ENCODE measurements around the gene SMIM33. TPM values are rescaled to one million over a fixed set of nuclear protein-coding genes. Genes with fewer than 3 reads are reported as not detected.

The SMIM33 gene
- total RNA-seq, 1 experiment from 2014 or later, result not detected

GRCh38 chr5:139492700-139493192 is 21.9 kb downstream of the SMIM33 start:
- Mint-ChIP-seq H3K9me3 (no peaks in the 10 kb centered on the region), H3K4me1 (no peaks in the 10 kb centered on the region), H3K27ac (no peak overlapping the region), H3K36me3 (no peaks in the 10 kb centered on the region), H3K27me3 (ENCODE audit: low read depth) (no peaks in the 10 kb centered on the region), H3K4me3 (no peak overlapping the region)
- DNase-seq (ENCODE audit: low spot score), result no peak
- ChIA-PET CTCF (no interaction called here), POLR2A (no interaction called here)
- no peak for ATAC-seq
- TF ChIP-seq TP53 (CRISPR knock-in tag; IDR thresholded peaks at IDR 0.05), result no peak
- TF ChIP-seq NFE2L1 (CRISPR knock-in tag; IDR thresholded peaks at IDR 0.05), result no peak
- TF ChIP-seq, protein P1, sequence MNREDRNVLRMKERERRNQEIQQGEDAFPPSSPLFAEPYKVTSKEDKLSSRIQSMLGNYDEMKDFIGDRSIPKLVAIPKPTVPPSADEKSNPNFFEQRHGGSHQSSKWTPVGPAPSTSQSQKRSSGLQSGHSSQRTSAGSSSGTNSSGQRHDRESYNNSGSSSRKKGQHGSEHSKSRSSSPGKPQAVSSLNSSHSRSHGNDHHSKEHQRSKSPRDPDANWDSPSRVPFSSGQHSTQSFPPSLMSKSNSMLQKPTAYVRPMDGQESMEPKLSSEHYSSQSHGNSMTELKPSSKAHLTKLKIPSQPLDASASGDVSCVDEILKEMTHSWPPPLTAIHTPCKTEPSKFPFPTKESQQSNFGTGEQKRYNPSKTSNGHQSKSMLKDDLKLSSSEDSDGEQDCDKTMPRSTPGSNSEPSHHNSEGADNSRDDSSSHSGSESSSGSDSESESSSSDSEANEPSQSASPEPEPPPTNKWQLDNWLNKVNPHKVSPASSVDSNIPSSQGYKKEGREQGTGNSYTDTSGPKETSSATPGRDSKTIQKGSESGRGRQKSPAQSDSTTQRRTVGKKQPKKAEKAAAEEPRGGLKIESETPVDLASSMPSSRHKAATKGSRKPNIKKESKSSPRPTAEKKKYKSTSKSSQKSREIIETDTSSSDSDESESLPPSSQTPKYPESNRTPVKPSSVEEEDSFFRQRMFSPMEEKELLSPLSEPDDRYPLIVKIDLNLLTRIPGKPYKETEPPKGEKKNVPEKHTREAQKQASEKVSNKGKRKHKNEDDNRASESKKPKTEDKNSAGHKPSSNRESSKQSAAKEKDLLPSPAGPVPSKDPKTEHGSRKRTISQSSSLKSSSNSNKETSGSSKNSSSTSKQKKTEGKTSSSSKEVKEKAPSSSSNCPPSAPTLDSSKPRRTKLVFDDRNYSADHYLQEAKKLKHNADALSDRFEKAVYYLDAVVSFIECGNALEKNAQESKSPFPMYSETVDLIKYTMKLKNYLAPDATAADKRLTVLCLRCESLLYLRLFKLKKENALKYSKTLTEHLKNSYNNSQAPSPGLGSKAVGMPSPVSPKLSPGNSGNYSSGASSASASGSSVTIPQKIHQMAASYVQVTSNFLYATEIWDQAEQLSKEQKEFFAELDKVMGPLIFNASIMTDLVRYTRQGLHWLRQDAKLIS (CRISPR knock-in tag; IDR thresholded peaks at IDR 0.05; ENCODE audit: borderline replicate concordance), result no peak
- TF ChIP-seq ESRRA (CRISPR knock-in tag; IDR thresholded peaks at IDR 0.05; ENCODE audit: borderline replicate concordance), result no peak
- no peak for TF ChIP-seq FOXP4 (CRISPR knock-in tag; IDR thresholded peaks at IDR 0.05)
- TF ChIP-seq EMX1 (CRISPR knock-in tag; IDR thresholded peaks at IDR 0.05), result no peak
- TF ChIP-seq, protein P2, sequence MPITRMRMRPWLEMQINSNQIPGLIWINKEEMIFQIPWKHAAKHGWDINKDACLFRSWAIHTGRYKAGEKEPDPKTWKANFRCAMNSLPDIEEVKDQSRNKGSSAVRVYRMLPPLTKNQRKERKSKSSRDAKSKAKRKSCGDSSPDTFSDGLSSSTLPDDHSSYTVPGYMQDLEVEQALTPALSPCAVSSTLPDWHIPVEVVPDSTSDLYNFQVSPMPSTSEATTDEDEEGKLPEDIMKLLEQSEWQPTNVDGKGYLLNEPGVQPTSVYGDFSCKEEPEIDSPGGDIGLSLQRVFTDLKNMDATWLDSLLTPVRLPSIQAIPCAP (CRISPR knock-in tag; IDR thresholded peaks at IDR 0.05), result no peak
- TF ChIP-seq, protein P3, sequence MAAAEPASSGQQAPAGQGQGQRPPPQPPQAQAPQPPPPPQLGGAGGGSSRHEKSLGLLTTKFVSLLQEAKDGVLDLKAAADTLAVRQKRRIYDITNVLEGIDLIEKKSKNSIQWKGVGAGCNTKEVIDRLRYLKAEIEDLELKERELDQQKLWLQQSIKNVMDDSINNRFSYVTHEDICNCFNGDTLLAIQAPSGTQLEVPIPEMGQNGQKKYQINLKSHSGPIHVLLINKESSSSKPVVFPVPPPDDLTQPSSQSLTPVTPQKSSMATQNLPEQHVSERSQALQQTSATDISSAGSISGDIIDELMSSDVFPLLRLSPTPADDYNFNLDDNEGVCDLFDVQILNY (CRISPR knock-in tag; IDR thresholded peaks at IDR 0.05), result no peak
- TF ChIP-seq, protein P4, sequence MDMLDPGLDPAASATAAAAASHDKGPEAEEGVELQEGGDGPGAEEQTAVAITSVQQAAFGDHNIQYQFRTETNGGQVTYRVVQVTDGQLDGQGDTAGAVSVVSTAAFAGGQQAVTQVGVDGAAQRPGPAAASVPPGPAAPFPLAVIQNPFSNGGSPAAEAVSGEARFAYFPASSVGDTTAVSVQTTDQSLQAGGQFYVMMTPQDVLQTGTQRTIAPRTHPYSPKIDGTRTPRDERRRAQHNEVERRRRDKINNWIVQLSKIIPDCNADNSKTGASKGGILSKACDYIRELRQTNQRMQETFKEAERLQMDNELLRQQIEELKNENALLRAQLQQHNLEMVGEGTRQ (CRISPR knock-in tag; IDR thresholded peaks at IDR 0.05), result no peak

DNA sequence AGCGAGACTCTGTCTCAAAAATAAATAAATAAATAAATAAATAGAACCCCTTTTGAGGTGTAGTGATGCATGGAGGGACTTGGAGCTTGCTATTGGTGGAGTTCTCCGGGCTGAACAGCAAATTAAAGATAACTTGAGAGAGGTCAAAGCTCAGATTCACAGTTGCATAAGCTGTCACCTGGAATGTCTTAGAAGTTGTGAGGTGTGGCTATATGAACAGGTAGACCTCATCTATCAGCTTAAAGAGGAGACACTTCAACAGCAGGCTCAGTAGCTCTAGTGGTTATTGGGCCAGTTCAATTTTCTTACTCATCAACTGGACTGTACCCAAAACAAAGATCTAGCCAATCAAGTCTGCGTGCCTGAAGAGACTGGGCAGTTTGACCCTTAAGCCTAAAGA is 23.5 kb downstream of the SMIM33 start:
- ChIA-PET CTCF (interaction anchor here (0.7 to 1.1 kb wide), 3 partner anchors 19 to 72 kb away, joined by 3 to 4 read pairs (median 3); no protein-coding TSS in a partner anchor), POLR2A (no interaction called here)
- H3K36me3 Mint-ChIP-seq, result no peaks in the 10 kb centered on the region
- H3K9me3 Mint-ChIP-seq, result no peaks in the 10 kb centered on the region
- ATAC-seq (no peak), DNase-seq (ENCODE audit: low spot score) (no peak)
- no peaks in the 10 kb centered on the region for H3K4me1 Mint-ChIP-seq
- H3K27me3 Mint-ChIP-seq (ENCODE audit: low read depth), result no peaks in the 10 kb centered on the region
- no peak overlapping the region for H3K27ac Mint-ChIP-seq
- no peak overlapping the region for H3K4me3 Mint-ChIP-seq
- TF ChIP-seq MYBL2 (CRISPR knock-in tag; IDR thresholded peaks at IDR 0.05) (no peak), HMGA2 (CRISPR knock-in tag; IDR thresholded peaks at IDR 0.05) (no peak), ZNF219 (CRISPR knock-in tag; IDR thresholded peaks at IDR 0.05; ENCODE audit: borderline replicate concordance) (no peak), NR3C1 (CRISPR knock-in tag; conservative IDR thresholded peaks at IDR 0.05; ENCODE audit: low read depth) (no peak), ZMAT4 (CRISPR knock-in tag; IDR thresholded peaks at IDR 0.05) (no peak), TEAD4 (CRISPR knock-in tag; IDR thresholded peaks at IDR 0.05) (no peak), JAZF1 (CRISPR knock-in tag; IDR thresholded peaks at IDR 0.05) (no peak), SP1 (CRISPR knock-in tag; conservative IDR thresholded peaks at IDR 0.05) (no peak), ZNF232 (CRISPR knock-in tag; IDR thresholded peaks at IDR 0.05) (no peak)
- TF ChIP-seq, protein P5, sequence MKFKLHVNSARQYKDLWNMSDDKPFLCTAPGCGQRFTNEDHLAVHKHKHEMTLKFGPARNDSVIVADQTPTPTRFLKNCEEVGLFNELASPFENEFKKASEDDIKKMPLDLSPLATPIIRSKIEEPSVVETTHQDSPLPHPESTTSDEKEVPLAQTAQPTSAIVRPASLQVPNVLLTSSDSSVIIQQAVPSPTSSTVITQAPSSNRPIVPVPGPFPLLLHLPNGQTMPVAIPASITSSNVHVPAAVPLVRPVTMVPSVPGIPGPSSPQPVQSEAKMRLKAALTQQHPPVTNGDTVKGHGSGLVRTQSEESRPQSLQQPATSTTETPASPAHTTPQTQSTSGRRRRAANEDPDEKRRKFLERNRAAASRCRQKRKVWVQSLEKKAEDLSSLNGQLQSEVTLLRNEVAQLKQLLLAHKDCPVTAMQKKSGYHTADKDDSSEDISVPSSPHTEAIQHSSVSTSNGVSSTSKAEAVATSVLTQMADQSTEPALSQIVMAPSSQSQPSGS (CRISPR knock-in tag; IDR thresholded peaks at IDR 0.05; ENCODE audit: borderline replicate concordance, low read depth), result no peak
- TF ChIP-seq, protein P6, sequence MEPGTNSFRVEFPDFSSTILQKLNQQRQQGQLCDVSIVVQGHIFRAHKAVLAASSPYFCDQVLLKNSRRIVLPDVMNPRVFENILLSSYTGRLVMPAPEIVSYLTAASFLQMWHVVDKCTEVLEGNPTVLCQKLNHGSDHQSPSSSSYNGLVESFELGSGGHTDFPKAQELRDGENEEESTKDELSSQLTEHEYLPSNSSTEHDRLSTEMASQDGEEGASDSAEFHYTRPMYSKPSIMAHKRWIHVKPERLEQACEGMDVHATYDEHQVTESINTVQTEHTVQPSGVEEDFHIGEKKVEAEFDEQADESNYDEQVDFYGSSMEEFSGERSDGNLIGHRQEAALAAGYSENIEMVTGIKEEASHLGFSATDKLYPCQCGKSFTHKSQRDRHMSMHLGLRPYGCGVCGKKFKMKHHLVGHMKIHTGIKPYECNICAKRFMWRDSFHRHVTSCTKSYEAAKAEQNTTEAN (CRISPR knock-in tag; IDR thresholded peaks at IDR 0.05), result no peak
- TF ChIP-seq, protein P7, sequence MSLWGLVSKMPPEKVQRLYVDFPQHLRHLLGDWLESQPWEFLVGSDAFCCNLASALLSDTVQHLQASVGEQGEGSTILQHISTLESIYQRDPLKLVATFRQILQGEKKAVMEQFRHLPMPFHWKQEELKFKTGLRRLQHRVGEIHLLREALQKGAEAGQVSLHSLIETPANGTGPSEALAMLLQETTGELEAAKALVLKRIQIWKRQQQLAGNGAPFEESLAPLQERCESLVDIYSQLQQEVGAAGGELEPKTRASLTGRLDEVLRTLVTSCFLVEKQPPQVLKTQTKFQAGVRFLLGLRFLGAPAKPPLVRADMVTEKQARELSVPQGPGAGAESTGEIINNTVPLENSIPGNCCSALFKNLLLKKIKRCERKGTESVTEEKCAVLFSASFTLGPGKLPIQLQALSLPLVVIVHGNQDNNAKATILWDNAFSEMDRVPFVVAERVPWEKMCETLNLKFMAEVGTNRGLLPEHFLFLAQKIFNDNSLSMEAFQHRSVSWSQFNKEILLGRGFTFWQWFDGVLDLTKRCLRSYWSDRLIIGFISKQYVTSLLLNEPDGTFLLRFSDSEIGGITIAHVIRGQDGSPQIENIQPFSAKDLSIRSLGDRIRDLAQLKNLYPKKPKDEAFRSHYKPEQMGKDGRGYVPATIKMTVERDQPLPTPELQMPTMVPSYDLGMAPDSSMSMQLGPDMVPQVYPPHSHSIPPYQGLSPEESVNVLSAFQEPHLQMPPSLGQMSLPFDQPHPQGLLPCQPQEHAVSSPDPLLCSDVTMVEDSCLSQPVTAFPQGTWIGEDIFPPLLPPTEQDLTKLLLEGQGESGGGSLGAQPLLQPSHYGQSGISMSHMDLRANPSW (CRISPR knock-in tag; conservative IDR thresholded peaks at IDR 0.05; ENCODE audit: low read depth), result no peak
